RCC 7860 (cell line): ENCODE results near the gene IL12B.
A peak's percentile ranks its signal among the peaks of the same experiment; 100 is the strongest.
"Not testable (repeated sequence)": the region's sequence is repeated elsewhere in the genome, so short reads cannot be mapped to it uniquely, and the experiment has no call there.

Experiments used
- DNase-seq: peaks from one replicate; pipeline ENCODE4 v3.0.0-alpha.2; 2015; ENCODE audit warnings: low spot score
- FAIRE-seq: peaks from 2 replicates; lab custom pipeline; 2012; peaks lifted over from hg19 to GRCh38; lab: Jason Lieb, UNC

Gene IL12B

GRCh38 chr5:159330131-159330800 lies at the start of gene IL12B:
IL12B (minus strand) TSS chr5:159330487; CDS start chr5:159326782, 3,705 bp downstream.
- FAIRE-seq: peak; percentile 62
- DNase-seq: no peak

GRCh38 chr5:159377653-159378052 lies 47.4 kb upstream of the IL12B start:
- FAIRE-seq (no peak), DNase-seq (no peak)

- DNase-seq, FAIRE-seq: not testable (repeated sequence)
Measured at GRCh38 chr5:159367866-159368265, 37.6 kb upstream of the IL12B start.

- not testable (repeated sequence) for DNase-seq, FAIRE-seq
Measured at GRCh38 chr5:159366776-159367175, 36.5 kb upstream of the IL12B start.

GRCh38 chr5:159362220-159362619 lies 31.9 kb upstream of the IL12B start:
- DNase-seq (no peak), FAIRE-seq (no peak)

- not testable (repeated sequence) for DNase-seq, FAIRE-seq
Measured at GRCh38 chr5:159359871-159360270, 29.6 kb upstream of the IL12B start.

- no peak for DNase-seq
- FAIRE-seq: no peak
Measured at GRCh38 chr5:159359408-159359807, 29.1 kb upstream of the IL12B start.

- DNase-seq: peak; percentile 9
- FAIRE-seq: peak; percentile 67
Measured at GRCh38 chr5:159353661-159354252, 23.5 kb upstream of the IL12B start.

GRCh38 chr5:159350644-159351043 lies 20.4 kb upstream of the IL12B start:
- not testable (repeated sequence) for FAIRE-seq, DNase-seq

GRCh38 chr5:159350216-159350615 lies 19.9 kb upstream of the IL12B start:
- not testable (repeated sequence) for FAIRE-seq, DNase-seq

- DNase-seq (no peak), FAIRE-seq (no peak)
Measured at GRCh38 chr5:159345861-159346260, 15.6 kb upstream of the IL12B start.

GRCh38 chr5:159345336-159345735 lies 15.0 kb upstream of the IL12B start:
- FAIRE-seq: no peak
- no peak for DNase-seq

- DNase-seq: no peak
- no peak for FAIRE-seq
Measured at GRCh38 chr5:159343295-159344094, 13.2 kb upstream of the IL12B start.

- FAIRE-seq (no peak), DNase-seq (no peak)
Measured at GRCh38 chr5:159342840-159343239, 12.6 kb upstream of the IL12B start.

GRCh38 chr5:159341906-159342310 lies 11.6 kb upstream of the IL12B start:
- DNase-seq (peak; percentile 86), FAIRE-seq (peak; percentile 96)

- DNase-seq: no peak
- FAIRE-seq: no peak
Measured at GRCh38 chr5:159341145-159341544, 10.9 kb upstream of the IL12B start.

GRCh38 chr5:159340511-159340910 lies 10.2 kb upstream of the IL12B start:
- DNase-seq (no peak), FAIRE-seq (no peak)

- peak; percentile 84 for FAIRE-seq
- peak; percentile 43 for DNase-seq
Measured at GRCh38 chr5:159339460-159339859, 9.2 kb upstream of the IL12B start.

- FAIRE-seq: no peak
Measured at GRCh38 chr5:159338118-159338517, 7.8 kb upstream of the IL12B start.

GRCh38 chr5:159337016-159337955 lies 7.0 kb upstream of the IL12B start:
- DNase-seq (peak; percentile 54), FAIRE-seq (peak; percentile 77)

More at GRCh38 chr5:159338118-159338517, 7.8 kb upstream of the IL12B start:
- DNase-seq: no peak
